Measurements from ENCODE around the gene SVOP.
A peak's percentile ranks its signal among the peaks of the same experiment; 100 is the strongest.
"Not testable (repeated sequence)": the region's sequence is repeated elsewhere in the genome, so short reads cannot be mapped to it uniquely, and the experiment has no call there.

SVOP gene

DNA sequence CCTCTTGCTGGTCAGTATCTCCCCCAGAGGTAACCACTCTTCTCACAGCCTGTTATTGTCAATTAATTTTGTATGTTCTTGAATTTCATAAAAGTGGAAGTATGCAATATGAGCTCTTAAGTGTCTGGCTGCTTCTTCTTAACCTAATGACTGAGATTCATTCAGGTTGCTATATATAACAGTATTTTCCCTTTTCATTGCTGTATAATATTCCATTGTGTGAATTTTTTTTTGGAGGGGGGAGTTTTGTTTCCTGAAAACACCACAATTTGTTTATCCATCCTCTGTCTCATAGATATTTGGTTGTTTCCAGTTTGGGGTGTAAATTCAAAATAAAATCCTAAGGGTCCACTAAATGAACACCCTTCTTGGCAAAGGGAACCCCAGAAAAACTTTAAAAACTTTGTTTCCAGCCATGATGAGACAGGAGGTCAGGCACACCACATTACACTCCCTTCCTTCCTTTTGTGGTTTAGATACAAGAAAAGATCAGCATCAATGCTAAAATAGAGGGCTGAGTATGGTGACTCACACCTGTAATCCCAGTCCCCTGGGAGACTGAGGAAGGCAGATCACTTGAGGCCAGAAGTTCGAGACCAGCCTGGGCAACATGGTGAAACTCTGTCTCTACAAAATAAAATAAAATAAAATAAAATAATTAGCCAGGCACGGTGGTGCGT lies 145.0 kb downstream of the SVOP start:
- H3K4me1 Mint-ChIP-seq: peaks cover 6% of the 10 kb centered on the region
- H3K9me3 Mint-ChIP-seq: no peaks in the 10 kb centered on the region
- H3K27ac Mint-ChIP-seq: no peak overlapping the region
- H3K36me3 Mint-ChIP-seq (ENCODE audit: low read depth): no peaks in the 10 kb centered on the region
- TF ChIP-seq, protein P1, sequence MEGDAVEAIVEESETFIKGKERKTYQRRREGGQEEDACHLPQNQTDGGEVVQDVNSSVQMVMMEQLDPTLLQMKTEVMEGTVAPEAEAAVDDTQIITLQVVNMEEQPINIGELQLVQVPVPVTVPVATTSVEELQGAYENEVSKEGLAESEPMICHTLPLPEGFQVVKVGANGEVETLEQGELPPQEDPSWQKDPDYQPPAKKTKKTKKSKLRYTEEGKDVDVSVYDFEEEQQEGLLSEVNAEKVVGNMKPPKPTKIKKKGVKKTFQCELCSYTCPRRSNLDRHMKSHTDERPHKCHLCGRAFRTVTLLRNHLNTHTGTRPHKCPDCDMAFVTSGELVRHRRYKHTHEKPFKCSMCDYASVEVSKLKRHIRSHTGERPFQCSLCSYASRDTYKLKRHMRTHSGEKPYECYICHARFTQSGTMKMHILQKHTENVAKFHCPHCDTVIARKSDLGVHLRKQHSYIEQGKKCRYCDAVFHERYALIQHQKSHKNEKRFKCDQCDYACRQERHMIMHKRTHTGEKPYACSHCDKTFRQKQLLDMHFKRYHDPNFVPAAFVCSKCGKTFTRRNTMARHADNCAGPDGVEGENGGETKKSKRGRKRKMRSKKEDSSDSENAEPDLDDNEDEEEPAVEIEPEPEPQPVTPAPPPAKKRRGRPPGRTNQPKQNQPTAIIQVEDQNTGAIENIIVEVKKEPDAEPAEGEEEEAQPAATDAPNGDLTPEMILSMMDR (IDR thresholded peaks at IDR 0.05): no peak
- peaks cover 14% of the 10 kb centered on the region for H3K27me3 Mint-ChIP-seq (ENCODE audit: low read depth, poor library complexity)
- no peak for DNase-seq
- H3K4me3 Mint-ChIP-seq: no peak overlapping the region

DNA sequence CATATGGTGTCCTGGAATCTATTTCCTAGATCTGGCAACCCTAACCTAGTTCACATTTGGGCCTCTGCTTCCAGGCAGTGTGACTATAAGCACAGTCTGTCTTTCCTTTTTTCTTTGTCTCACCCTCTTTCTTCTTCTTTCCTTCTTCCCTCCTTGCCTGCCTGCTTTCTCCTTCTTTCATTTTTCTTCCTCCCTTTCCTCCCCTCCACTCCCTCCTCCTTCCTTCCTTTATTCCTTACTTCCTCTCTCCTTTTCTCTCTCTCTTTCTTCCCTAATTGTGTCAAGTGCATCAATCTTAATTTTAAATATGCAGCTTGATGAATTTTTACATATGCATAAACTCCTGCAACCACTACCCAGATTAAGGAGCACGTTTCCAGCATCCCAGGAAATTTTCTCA lies 145.6 kb downstream of the SVOP start:
- peak overlapping the region; percentile 43 for H3K27ac Mint-ChIP-seq
- H3K36me3 Mint-ChIP-seq (ENCODE audit: low read depth): no peaks in the 10 kb centered on the region
- H3K9me3 Mint-ChIP-seq: no peaks in the 10 kb centered on the region
- peaks cover 6% of the 10 kb centered on the region for H3K4me1 Mint-ChIP-seq
- TF ChIP-seq, protein P1 (IDR thresholded peaks at IDR 0.05): no peak
- no peak overlapping the region for H3K4me3 Mint-ChIP-seq
- peaks cover 14% of the 10 kb centered on the region for H3K27me3 Mint-ChIP-seq (ENCODE audit: low read depth, poor library complexity)
- DNase-seq: no peak

DNA sequence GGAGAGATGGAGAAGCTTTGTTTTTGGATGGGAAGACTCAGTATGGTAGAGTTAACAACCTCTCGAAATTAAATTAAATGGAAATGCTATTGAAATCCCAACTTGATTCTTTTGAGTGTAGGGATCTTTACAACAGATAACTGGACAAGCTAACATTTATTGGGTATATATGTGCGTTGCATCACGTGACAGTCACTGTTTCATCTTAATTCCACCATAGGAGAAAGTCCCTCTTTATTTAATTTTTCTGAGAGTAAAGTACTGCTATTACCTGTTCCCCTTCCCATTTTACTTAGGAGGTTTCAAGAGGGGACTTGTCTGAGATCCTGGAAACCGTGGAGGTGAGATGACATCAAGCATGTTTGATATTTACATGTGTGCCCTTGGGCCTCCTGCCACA lies 152.1 kb downstream of the SVOP start:
- TF ChIP-seq, protein P1 (IDR thresholded peaks at IDR 0.05): no peak
- no peak overlapping the region for H3K27ac Mint-ChIP-seq
- no peak for DNase-seq
- peaks cover 9% of the 10 kb centered on the region for H3K9me3 Mint-ChIP-seq
- peaks cover 1% of the 10 kb centered on the region for H3K4me1 Mint-ChIP-seq
- H3K27me3 Mint-ChIP-seq (ENCODE audit: low read depth, poor library complexity): peaks cover 7% of the 10 kb centered on the region
- no peaks in the 10 kb centered on the region for H3K36me3 Mint-ChIP-seq (ENCODE audit: low read depth)
- no peak overlapping the region for H3K4me3 Mint-ChIP-seq

GRCh38 chr12:108866083-108866482 lies 154.8 kb downstream of the SVOP start:
- not testable (repeated sequence) for H3K27ac Mint-ChIP-seq; H3K4me1 Mint-ChIP-seq; DNase-seq; H3K4me3 Mint-ChIP-seq; H3K36me3 Mint-ChIP-seq (ENCODE audit: low read depth)
- Mint-ChIP-seq H3K27me3 (ENCODE audit: low read depth, poor library complexity) (peaks cover 16% of the 10 kb centered on the region), H3K9me3 (peaks cover 15% of the 10 kb centered on the region)

GRCh38 chr12:108865169-108865568 lies 155.7 kb downstream of the SVOP start:
- Mint-ChIP-seq H3K9me3 (peaks cover 15% of the 10 kb centered on the region), H3K36me3 (ENCODE audit: low read depth) (no peaks in the 10 kb centered on the region), H3K4me3 (no peak overlapping the region), H3K4me1 (peaks cover 4% of the 10 kb centered on the region), H3K27me3 (ENCODE audit: low read depth, poor library complexity) (peaks cover 21% of the 10 kb centered on the region), H3K27ac (no peak overlapping the region)
- no peak for DNase-seq
- TF ChIP-seq, protein P1 (IDR thresholded peaks at IDR 0.05): no peak

DNA sequence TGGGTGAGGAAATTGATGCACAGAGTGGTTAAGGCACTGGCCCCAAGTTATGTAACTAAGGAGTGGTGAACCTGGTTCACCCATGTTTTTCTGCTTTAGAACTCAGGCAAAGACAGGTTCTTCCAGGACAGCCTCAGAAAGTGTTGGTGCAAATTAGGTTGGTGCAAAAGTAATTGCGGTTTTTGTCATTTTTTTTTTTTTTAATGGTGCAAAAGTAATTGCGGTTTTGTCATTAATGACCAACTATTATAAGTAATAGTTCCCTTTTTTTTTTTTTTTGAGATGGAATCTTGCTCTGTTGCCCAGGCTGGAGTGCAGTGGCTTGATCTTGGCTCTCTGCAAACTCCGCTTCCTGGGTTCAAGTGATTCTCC lies 158.3 kb downstream of the SVOP start:
- Mint-ChIP-seq H3K4me3 (no peak overlapping the region), H3K27ac (no peak overlapping the region), H3K9me3 (peaks cover 10% of the 10 kb centered on the region), H3K36me3 (ENCODE audit: low read depth) (no peaks in the 10 kb centered on the region), H3K27me3 (ENCODE audit: low read depth, poor library complexity) (peaks cover 14% of the 10 kb centered on the region), H3K4me1 (peaks cover 21% of the 10 kb centered on the region)
- no peak for DNase-seq
- TF ChIP-seq, protein P1 (IDR thresholded peaks at IDR 0.05): no peak

All from nephron progenitor cell (in vitro differentiated cells).